GM10248 (cell line): ENCODE data around the gene LDAH.
"Not testable (repeated sequence)": the region's sequence is repeated elsewhere in the genome, so short reads cannot be mapped to it uniquely, and the experiment has no call there.

Source experiments
- CTCF ChIA-PET: fragments of 300-600 bp; sonication (Branson Sonifier 250); formaldehyde crosslinking; extraction: SDS; loops from one replicate; lab custom pipeline; 2021; ENCODE audit warnings: antibody characterized with exemption; lab: Yijun Ruan, JAX
- POLR2A ChIA-PET: fragments of 350-650 bp; sonication (Branson Sonifier 250); formaldehyde crosslinking; extraction: SDS; loops from one replicate; lab custom pipeline; 2020; ENCODE audit warnings: antibody characterized with exemption; lab: Yijun Ruan, JAX
- DNase-seq: peaks from one replicate; pipeline ENCODE4 v3.0.0; 2012; ENCODE audit errors: extremely low spot score
- CTCF ChIP-seq: IDR thresholded peaks from 2 replicates; pipeline ENCODE4 v1.5.1; 2012; ENCODE audit warnings: mild to moderate bottlenecking, low read depth; ENCODE audit errors: extremely low read depth, missing control alignments, control extremely low read depth

Gene LDAH

GRCh38 chr2:20723543-20723942, 99.4 kb downstream of the LDAH start:
- ChIA-PET CTCF (no interaction called here), POLR2A (no interaction called here)
- DNase-seq = no peak
- TF ChIP-seq CTCF = no peak

- no peak for DNase-seq
- POLR2A ChIA-PET = no interaction called here
- TF ChIP-seq CTCF = no peak
- CTCF ChIA-PET = no interaction called here
Observed at GRCh38 chr2:20722592-20723240, 100.2 kb downstream of the LDAH start.

- no peak for DNase-seq
- ChIA-PET POLR2A (no interaction called here), CTCF (interaction anchor here (0.9 to 1.1 kb wide), 2 partner anchors 10 to 56 kb away, joined by 3 read pairs; no protein-coding TSS in a partner anchor)
- TF ChIP-seq CTCF = no peak
Observed at GRCh38 chr2:20717641-20718040, 105.3 kb downstream of the LDAH start.

- POLR2A ChIA-PET, CTCF ChIA-PET, DNase-seq: not testable (repeated sequence)
Observed at GRCh38 chr2:20716164-20716563, 106.7 kb downstream of the LDAH start.

GRCh38 chr2:20714412-20714811, 108.5 kb downstream of the LDAH start:
- POLR2A ChIA-PET, CTCF ChIA-PET, DNase-seq: not testable (repeated sequence)

- POLR2A ChIA-PET, DNase-seq, CTCF ChIA-PET: not testable (repeated sequence)
Observed at GRCh38 chr2:20713585-20713984, 109.3 kb downstream of the LDAH start.

GRCh38 chr2:20711641-20712040, 111.3 kb downstream of the LDAH start:
- POLR2A ChIA-PET = not testable (repeated sequence)

GRCh38 chr2:20707601-20708000, 115.3 kb downstream of the LDAH start:
- DNase-seq = no peak
- TF ChIP-seq CTCF = no peak
- ChIA-PET POLR2A (no interaction called here), CTCF (interaction anchor here (0.8 to 1.6 kb wide), 5 partner anchors 9 to 46 kb away, joined by 3 to 4 read pairs (median 4); no protein-coding TSS in a partner anchor)

More at GRCh38 chr2:20711641-20712040, 111.3 kb downstream of the LDAH start:
- CTCF ChIA-PET = interaction anchor here (1.5 to 1.8 kb wide), 2 partner anchors 15 to 19 kb away, joined by 3 to 5 read pairs; no protein-coding TSS in a partner anchor
- not testable (repeated sequence) for DNase-seq

- CTCF ChIA-PET = interaction anchor here (0.8 to 1.6 kb wide), 6 partner anchors 13 to 56 kb away, joined by 3 to 4 read pairs (median 4); partner anchors contain the start of gene HS1BP3
- no peak for DNase-seq
- no peak for TF ChIP-seq CTCF
- POLR2A ChIA-PET = no interaction called here
Observed at GRCh38 chr2:20706786-20707185, 116.1 kb downstream of the LDAH start.
